ENCODE data around the gene KIF1C. TPM values are rescaled to one million over a fixed set of nuclear protein-coding genes. Genes with fewer than 3 reads are reported as not detected.

Gene KIF1C
- total and polyA plus RNA-seq, 4 donors: 89.0 to 371 (median 211) TPM

- intact Hi-C loops (cut with DNase I): no loop called here
- H3K27ac ChIP-seq (ENCODE audit: low read depth in 1 of 2, low read length in 2 of 2): peak overlapping the region in 1 of 2 donors; percentile 2
- no peaks in the 10 kb centered on the region for H3K27me3 ChIP-seq (ENCODE audit: control insufficient read depth in 1 of 2, insufficient read depth in 2 of 2, low read length in 1 of 2)
- no peaks in the 10 kb centered on the region for H3K9me3 ChIP-seq (ENCODE audit: control insufficient read depth, low read length)
- WGBS, 2 donors: 38 to 47% methylated on average over 14 of the region's 14 CpGs
- DNase-seq (peak in 1 of 2 donors; percentile 69), ATAC-seq (ENCODE audit: low FRiP score) (no peak)
- no peaks in the 10 kb centered on the region for H3K36me3 ChIP-seq (ENCODE audit: control insufficient read depth in 1 of 2, insufficient read depth in 2 of 2, low read length in 1 of 2)
- no peaks in the 10 kb centered on the region for H3K4me1 ChIP-seq (ENCODE audit: control insufficient read depth in 1 of 2, insufficient read depth in 2 of 2, low read length in 2 of 2)
- H3K4me3 ChIP-seq (ENCODE audit: low read length in 2 of 2): no peak overlapping the region
Measured at GRCh38 chr17:4953451-4953961, 44.2 kb upstream of the KIF1C start.

GRCh38 chr17:4955091-4955490 lies 42.7 kb upstream of the KIF1C start:
- no peak for DNase-seq
- no peak for ATAC-seq (ENCODE audit: low FRiP score)

GRCh38 chr17:4956493-4957061 lies 41.2 kb upstream of the KIF1C start:
- H3K4me3 ChIP-seq (ENCODE audit: low read length in 2 of 2): no peak overlapping the region
- 74 to 76% methylated on average over 10 of the region's 10 CpGs for WGBS, 2 donors
- intact Hi-C loops (cut with DNase I): no loop called here
- H3K27ac ChIP-seq (ENCODE audit: low read depth in 1 of 2, low read length in 2 of 2): no peak overlapping the region
- no peaks in the 10 kb centered on the region for H3K4me1 ChIP-seq (ENCODE audit: control insufficient read depth in 1 of 2, insufficient read depth in 2 of 2, low read length in 2 of 2)
- peaks cover 0 to 5% of the 10 kb centered on the region in 2 donors for H3K36me3 ChIP-seq (ENCODE audit: control insufficient read depth in 1 of 2, insufficient read depth in 2 of 2, low read length in 1 of 2)
- ATAC-seq (ENCODE audit: low FRiP score) (no peak), DNase-seq (peak in 1 of 2 donors; percentile 58)
- H3K9me3 ChIP-seq (ENCODE audit: control insufficient read depth, low read length): no peaks in the 10 kb centered on the region
- H3K27me3 ChIP-seq (ENCODE audit: control insufficient read depth in 1 of 2, insufficient read depth in 2 of 2, low read length in 1 of 2): no peaks in the 10 kb centered on the region

More at GRCh38 chr17:4955091-4955490, 42.7 kb upstream of the KIF1C start:
- Histone ChIP-seq H3K4me3 (ENCODE audit: low read length in 2 of 2) (no peak overlapping the region), H3K9me3 (ENCODE audit: control insufficient read depth, low read length) (no peaks in the 10 kb centered on the region), H3K36me3 (ENCODE audit: control insufficient read depth in 1 of 2, insufficient read depth in 2 of 2, low read length in 1 of 2) (peaks cover 0 to 3% of the 10 kb centered on the region in 2 donors), H3K27ac (ENCODE audit: low read depth in 1 of 2, low read length in 2 of 2) (no peak overlapping the region), H3K27me3 (ENCODE audit: control insufficient read depth in 1 of 2, insufficient read depth in 2 of 2, low read length in 1 of 2) (no peaks in the 10 kb centered on the region), H3K4me1 (ENCODE audit: control insufficient read depth in 1 of 2, insufficient read depth in 2 of 2, low read length in 2 of 2) (no peaks in the 10 kb centered on the region)
- WGBS, 2 donors: 96% methylated on average over 8 of the region's 8 CpGs
- intact Hi-C loops (cut with DNase I): no loop called here

- Histone ChIP-seq H3K27ac (ENCODE audit: low read depth in 1 of 2, low read length in 2 of 2) (no peak overlapping the region), H3K9me3 (ENCODE audit: control insufficient read depth, low read length) (no peaks in the 10 kb centered on the region), H3K36me3 (ENCODE audit: control insufficient read depth in 1 of 2, insufficient read depth in 2 of 2, low read length in 1 of 2) (peaks cover 0 to 5% of the 10 kb centered on the region in 2 donors), H3K4me3 (ENCODE audit: low read length in 2 of 2) (no peak overlapping the region), H3K4me1 (ENCODE audit: control insufficient read depth in 1 of 2, insufficient read depth in 2 of 2, low read length in 2 of 2) (no peaks in the 10 kb centered on the region), H3K27me3 (ENCODE audit: control insufficient read depth in 1 of 2, insufficient read depth in 2 of 2, low read length in 1 of 2) (no peaks in the 10 kb centered on the region)
- intact Hi-C loops (cut with DNase I): no loop called here
- WGBS, 2 donors: 41 to 55% methylated on average over 3 of the region's 3 CpGs
- no peak for ATAC-seq (ENCODE audit: low FRiP score)
- no peak for DNase-seq
Measured at GRCh38 chr17:4958102-4958501, 39.6 kb upstream of the KIF1C start.

- DNase-seq (no peak), ATAC-seq (ENCODE audit: low FRiP score) (no peak)
- H3K4me3 ChIP-seq (ENCODE audit: low read length in 2 of 2): no peak overlapping the region
- no peaks in the 10 kb centered on the region for H3K9me3 ChIP-seq (ENCODE audit: control insufficient read depth, low read length)
- intact Hi-C loops (cut with DNase I): no loop called here
- WGBS, 2 donors: 87% methylated on average over 18 of the region's 18 CpGs
- H3K4me1 ChIP-seq (ENCODE audit: control insufficient read depth in 1 of 2, insufficient read depth in 2 of 2, low read length in 2 of 2): no peaks in the 10 kb centered on the region
- H3K27me3 ChIP-seq (ENCODE audit: control insufficient read depth in 1 of 2, insufficient read depth in 2 of 2, low read length in 1 of 2): no peaks in the 10 kb centered on the region
- no peak overlapping the region for H3K27ac ChIP-seq (ENCODE audit: low read depth in 1 of 2, low read length in 2 of 2)
- H3K36me3 ChIP-seq (ENCODE audit: control insufficient read depth in 1 of 2, insufficient read depth in 2 of 2, low read length in 1 of 2): peaks cover 0 to 5% of the 10 kb centered on the region in 2 donors
Measured at GRCh38 chr17:4959261-4959965, 38.3 kb upstream of the KIF1C start.

GRCh38 chr17:4960279-4960922 lies 37.3 kb upstream of the KIF1C start:
- Histone ChIP-seq H3K27ac (ENCODE audit: low read depth in 1 of 2, low read length in 2 of 2) (no peak overlapping the region), H3K4me1 (ENCODE audit: control insufficient read depth in 1 of 2, insufficient read depth in 2 of 2, low read length in 2 of 2) (no peaks in the 10 kb centered on the region), H3K4me3 (ENCODE audit: low read length in 2 of 2) (no peak overlapping the region), H3K9me3 (ENCODE audit: control insufficient read depth, low read length) (no peaks in the 10 kb centered on the region), H3K36me3 (ENCODE audit: control insufficient read depth in 1 of 2, insufficient read depth in 2 of 2, low read length in 1 of 2) (peaks cover 0 to 5% of the 10 kb centered on the region in 2 donors), H3K27me3 (ENCODE audit: control insufficient read depth in 1 of 2, insufficient read depth in 2 of 2, low read length in 1 of 2) (no peaks in the 10 kb centered on the region)
- DNase-seq: no peak
- no peak for ATAC-seq (ENCODE audit: low FRiP score)
- intact Hi-C loops (cut with DNase I): no loop called here
- WGBS, 2 donors: 82 to 83% methylated on average over 9 of the region's 9 CpGs

GRCh38 chr17:4965311-4965986 lies 32.3 kb upstream of the KIF1C start:
- no peak for ATAC-seq (ENCODE audit: low FRiP score)
- WGBS, 2 donors: 96 to 97% methylated on average over 15 of the region's 15 CpGs
- Histone ChIP-seq H3K4me1 (ENCODE audit: control insufficient read depth in 1 of 2, insufficient read depth in 2 of 2, low read length in 2 of 2) (peaks cover 0 to 2% of the 10 kb centered on the region in 2 donors), H3K27ac (ENCODE audit: low read depth in 1 of 2, low read length in 2 of 2) (no peak overlapping the region), H3K9me3 (ENCODE audit: control insufficient read depth, low read length) (no peaks in the 10 kb centered on the region), H3K36me3 (ENCODE audit: control insufficient read depth in 1 of 2, insufficient read depth in 2 of 2, low read length in 1 of 2) (peaks cover 0 to 2% of the 10 kb centered on the region in 2 donors), H3K4me3 (ENCODE audit: low read length in 2 of 2) (no peak overlapping the region), H3K27me3 (ENCODE audit: control insufficient read depth in 1 of 2, insufficient read depth in 2 of 2, low read length in 1 of 2) (no peaks in the 10 kb centered on the region)
- intact Hi-C loops (cut with DNase I): no loop called here
- no peak for DNase-seq

GRCh38 chr17:4966844-4967538 lies 30.8 kb upstream of the KIF1C start:
- peak overlapping the region; percentile 51 to 65 for H3K4me3 ChIP-seq (ENCODE audit: low read length in 2 of 2)
- H3K27ac ChIP-seq (ENCODE audit: low read depth in 1 of 2, low read length in 2 of 2): peak overlapping the region in 1 of 2 donors; percentile 62
- intact Hi-C loops (cut with DNase I): loop anchor here in 1 of 2 donors (1.0 kb wide), 2 partner anchors 18 to 30 kb away; partner anchors contain the start of genes INCA1 and KIF1C
- ATAC-seq (ENCODE audit: low FRiP score): peak; percentile 96
- peaks cover 0 to 2% of the 10 kb centered on the region in 2 donors for H3K4me1 ChIP-seq (ENCODE audit: control insufficient read depth in 1 of 2, insufficient read depth in 2 of 2, low read length in 2 of 2)
- H3K36me3 ChIP-seq (ENCODE audit: control insufficient read depth in 1 of 2, insufficient read depth in 2 of 2, low read length in 1 of 2): peaks cover 0 to 2% of the 10 kb centered on the region in 2 donors
- DNase-seq: peak; percentile 97 to 99
- WGBS, 2 donors: 0% methylated on average over 42 of the region's 42 CpGs
- no peaks in the 10 kb centered on the region for H3K27me3 ChIP-seq (ENCODE audit: control insufficient read depth in 1 of 2, insufficient read depth in 2 of 2, low read length in 1 of 2)
- H3K9me3 ChIP-seq (ENCODE audit: control insufficient read depth, low read length): no peaks in the 10 kb centered on the region

Measured in aorta (tissue), 5 donors.